ACHN (cell line): ENCODE data around the gene PPFIA1.
"Not testable (repeated sequence)": the region's sequence is repeated elsewhere in the genome, so short reads cannot be mapped to it uniquely, and the experiment has no call there.

Experiments
- DNase-seq: peaks from one replicate; pipeline ENCODE4 v3.0.0-alpha.2; 2015
- in situ Hi-C: cut with HindIII; loops from 2 replicates; pipeline ENCODE4 v1.10.0; 2017; ENCODE audit warnings: low sequenced_read_pairs, low pct_ligation_motif_present, low pct_unique_long_range_greater_than_20kb

PPFIA1 gene

DNA sequence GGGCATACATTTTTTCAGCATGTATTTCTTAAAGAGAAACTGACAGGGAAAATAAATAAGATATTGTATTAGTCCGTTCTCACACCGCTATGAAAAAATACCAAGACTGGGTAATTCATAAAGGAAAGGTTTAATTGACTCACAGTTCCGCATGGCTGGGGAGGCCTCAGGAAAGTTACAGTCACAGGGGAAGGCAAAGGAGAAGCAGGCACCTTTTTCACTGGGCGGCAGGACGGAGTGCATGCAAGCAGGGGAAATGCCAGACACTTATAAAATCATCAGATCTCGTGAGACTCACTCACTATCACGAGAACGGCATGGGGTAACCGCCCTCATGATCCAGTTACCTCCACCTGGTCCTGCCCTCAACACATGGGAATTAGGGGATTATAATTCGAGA, 44.2 kb downstream of the PPFIA1 start:
- in situ Hi-C loops, result no loop called here
- peak; percentile 54 for DNase-seq

DNA sequence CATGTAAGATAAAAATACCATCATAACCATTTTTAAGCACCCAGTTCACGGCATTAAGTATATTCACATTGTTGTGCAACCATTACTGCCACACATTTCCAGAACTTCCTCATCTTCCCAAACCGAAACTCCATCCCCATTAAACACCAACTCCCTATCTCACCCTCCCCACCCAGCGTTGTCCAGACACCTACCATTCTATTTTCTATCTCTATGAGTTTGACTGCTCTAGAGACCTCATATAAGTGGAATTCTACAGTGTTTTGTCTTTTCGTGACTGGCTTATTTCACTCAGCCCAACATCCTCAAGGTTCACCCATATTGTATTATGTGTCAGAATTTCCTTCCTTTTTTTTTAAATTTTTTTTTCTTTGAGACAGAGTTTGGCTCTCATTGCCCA, 45.2 kb downstream of the PPFIA1 start:
- in situ Hi-C loops, result no loop called here
- no peak for DNase-seq

DNA sequence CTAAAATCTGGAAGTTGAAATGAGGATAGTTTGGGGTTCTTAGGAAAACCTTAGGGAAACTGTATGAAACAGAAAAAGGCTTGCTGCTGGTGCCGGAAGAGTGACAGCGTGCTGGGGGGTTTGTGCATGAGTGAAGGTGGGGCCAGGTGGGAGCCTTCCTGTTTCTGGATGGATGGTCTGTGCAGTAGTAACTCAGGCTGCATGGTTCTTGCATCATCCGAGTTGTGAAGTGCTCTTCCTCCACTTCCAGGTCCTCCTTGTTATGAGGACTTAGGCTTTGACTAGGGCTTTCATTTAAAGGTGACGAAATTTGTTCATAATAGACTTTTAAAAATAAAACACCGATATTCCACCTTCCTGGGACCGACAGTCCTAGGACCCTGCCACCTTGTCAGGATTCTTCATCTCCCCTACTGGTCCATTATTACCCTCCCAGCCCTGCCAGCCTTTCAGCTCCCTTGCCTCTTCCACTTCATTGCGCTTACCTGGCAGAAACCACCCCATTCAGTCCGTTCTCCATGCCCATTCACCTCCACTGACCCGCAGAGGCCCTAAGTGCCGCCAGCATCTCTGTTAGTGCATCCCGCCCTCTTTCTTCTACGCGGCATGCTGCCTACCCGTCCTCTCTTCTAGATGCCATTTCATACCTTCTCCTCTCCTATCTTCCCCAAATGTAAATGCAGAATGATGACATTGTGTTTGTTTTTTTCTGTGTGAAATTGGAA, 47.3 kb downstream of the PPFIA1 start:
- DNase-seq, result no peak
- in situ Hi-C loops, result no loop called here

DNA sequence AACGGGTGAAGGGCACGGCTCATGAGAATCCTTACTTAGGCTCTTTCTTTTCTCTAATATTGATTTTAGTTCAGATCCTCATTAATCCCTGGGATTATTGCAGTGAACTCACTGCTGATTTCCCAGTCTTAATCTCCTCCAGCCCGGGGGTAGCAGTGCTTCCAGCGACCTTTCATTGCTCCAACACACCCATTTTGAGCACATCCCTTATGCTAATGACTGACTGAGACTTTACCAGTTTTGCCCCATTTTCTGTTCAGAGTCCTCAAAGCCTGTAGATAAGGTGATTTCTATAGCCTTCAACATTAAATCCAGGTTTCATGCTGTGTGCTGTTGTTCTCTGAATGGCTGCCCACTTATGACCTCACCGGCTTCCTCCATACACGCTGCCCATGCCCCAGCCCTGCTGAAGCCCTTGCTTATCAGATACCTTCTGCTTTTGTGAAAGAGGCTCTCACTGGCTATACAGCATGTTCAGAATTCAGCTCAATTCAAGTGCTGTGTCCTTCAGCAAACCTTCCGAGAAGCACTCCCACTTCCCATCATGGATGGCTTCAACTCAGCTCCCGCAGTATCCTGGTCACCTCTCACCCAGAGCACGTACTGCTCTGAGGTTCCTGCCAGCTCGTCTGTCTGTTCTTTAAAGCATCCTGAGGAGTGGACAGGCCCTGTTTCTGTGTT, 49.0 kb downstream of the PPFIA1 start:
- in situ Hi-C loops, result no loop called here
- no peak for DNase-seq

DNA sequence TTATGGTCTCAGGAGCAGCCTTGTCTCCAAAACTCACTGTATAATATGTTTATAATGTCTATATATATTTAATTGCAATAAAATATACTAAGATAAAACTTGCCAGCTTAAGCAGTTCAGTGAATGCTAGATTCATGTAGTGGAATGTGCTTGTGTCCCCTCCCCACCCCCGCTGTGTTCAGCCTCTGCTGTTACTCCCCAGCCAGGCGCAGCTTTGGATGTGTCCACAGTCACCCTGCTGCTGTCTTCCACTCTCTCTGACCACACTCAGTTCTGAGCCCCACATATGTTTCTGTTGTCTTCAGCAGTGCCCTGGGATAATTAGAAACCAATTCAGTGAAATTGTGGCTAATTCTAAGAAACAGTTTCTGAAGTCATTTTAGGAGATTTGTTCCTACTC, 52.2 kb downstream of the PPFIA1 start:
- no peak for DNase-seq
- in situ Hi-C loops, result no loop called here

DNA sequence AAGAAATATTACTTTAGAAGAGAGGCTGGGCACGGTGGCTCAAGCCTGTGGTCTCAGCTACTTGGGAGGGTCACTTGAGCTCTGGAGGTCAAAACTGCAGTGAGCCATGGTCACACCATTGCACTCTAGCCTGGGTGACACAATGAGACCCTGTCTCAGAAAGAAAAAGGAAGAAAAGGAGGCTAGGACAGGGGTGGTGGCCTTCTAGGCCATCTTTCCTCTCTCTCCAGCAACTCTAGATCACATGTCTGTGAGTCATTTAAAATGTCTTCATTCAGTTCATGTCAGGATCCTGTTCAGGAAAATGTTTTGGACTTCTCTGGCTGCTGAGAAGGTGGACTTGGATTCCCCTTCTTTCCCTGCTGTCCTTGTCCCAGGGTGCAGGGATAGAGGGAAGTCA, 53.3 kb downstream of the PPFIA1 start:
- in situ Hi-C loops, result no loop called here
- DNase-seq, result peak; percentile 8

DNA sequence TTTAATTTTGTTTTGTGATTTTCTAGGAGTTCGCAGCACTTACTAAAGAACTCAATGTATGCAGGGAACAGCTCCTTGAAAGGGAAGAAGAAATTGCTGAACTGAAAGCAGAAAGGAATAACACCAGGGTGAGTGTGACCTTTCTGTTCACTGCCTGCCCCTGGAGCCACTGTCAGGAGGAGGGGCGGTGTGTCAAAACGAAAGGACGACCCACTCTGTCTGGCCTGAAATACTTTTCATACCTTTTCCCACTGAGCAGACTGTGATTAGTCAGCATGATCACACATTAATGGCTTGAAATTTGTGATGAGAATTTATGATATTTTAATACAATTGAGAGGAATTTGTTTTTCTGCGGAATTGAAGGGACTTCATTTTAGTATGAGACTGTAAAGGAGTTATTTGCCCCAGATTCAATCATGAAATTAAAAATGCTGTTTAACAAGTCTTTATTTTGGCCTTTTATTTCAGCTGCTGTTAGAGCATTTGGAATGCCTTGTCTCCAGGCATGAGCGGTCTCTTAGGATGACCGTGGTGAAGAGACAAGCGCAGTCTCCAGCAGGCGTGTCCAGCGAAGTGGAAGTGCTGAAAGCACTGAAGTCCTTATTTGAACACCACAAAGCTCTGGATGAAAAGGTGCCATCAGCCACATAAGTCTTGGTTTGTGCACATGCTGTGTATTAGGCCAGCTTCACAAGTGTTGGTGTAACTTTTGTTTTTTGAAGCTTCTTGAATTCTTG, 54.1 kb downstream of the PPFIA1 start:
- in situ Hi-C loops, result no loop called here
- peak; percentile 41 for DNase-seq

DNA sequence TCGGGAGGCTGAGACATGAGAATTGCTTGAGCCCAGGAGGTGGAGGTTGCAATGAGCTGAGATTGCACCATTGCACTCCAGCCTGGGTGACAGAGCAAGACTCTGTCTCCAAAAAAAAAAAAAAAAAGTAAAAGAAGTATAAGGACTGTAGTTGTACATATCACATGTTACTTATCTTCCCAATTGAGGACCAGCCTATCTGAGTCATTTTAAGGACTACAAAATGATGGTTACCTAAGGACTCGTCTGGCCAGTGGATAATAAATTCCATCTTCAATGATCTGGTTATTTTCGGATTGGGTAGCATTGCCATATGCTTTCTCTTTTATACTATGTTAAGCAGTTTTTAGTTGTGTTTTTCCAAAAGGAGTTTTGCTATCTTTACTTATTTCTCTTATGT, 55.3 kb downstream of the PPFIA1 start:
- DNase-seq, result no peak
- in situ Hi-C loops, result no loop called here

DNA sequence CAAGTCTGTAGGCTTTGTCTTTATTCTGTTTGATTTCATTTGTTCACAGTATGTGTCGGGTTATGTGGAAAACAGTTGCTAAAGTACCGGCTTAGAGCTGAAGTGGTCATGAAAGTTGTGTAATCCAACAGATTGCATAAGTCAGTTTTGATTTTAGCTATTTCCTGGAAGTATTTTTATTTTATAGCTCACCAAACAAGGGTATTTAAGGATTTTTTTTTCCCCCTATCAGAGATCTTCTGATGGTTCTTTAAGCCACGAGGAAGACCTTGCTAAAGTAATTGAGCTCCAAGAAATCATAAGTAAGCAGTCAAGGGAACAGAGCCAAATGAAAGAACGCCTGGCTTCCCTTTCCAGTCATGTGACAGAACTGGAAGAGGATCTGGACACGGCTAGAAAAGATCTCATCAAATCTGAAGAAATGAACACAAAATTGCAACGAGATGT, 55.9 kb downstream of the PPFIA1 start:
- no peak for DNase-seq

DNA sequence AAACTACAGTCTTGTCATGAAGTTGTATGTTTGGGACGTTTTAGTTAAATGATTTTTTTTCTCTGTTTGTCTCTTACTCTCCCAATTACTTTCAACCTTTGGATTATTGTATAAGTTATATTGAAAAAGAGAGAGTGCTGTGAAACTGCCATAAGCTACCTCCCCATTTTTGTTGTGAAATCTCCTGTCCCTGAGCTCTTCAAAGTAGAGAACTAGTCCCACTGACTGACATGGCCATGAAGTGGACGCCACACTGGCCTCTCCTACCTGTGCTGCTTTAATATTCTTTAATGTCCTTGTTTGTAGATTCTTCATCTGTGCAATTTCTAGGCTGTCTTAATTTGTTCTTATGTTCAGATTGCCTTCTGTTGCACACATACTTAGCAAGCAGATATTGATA, 56.3 kb downstream of the PPFIA1 start:
- DNase-seq, result no peak
- in situ Hi-C loops, result no loop called here

More for the DNA sequence above, 55.9 kb downstream of the PPFIA1 start:
- in situ Hi-C loops, result no loop called here

DNA sequence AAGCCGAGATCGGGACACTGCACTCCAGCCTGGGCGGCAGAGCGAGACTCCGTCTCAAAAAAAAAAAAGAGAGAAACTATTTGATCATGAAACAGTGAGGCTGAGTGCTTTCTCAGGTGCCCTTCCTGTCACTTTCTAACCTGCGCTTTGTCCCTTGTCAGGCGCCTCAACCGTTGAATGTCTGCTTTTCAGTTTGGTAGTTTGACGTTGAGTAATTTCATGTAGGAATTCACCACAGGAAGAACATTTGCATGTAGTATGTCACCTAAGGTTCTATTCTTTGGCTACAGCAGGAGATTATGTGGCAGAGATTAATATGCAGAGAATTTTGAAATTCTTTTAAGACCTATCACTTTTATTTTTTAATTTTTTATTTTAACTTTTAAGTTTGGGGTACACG, 57.2 kb downstream of the PPFIA1 start:
- in situ Hi-C loops, result no loop called here
- DNase-seq, result no peak

DNA sequence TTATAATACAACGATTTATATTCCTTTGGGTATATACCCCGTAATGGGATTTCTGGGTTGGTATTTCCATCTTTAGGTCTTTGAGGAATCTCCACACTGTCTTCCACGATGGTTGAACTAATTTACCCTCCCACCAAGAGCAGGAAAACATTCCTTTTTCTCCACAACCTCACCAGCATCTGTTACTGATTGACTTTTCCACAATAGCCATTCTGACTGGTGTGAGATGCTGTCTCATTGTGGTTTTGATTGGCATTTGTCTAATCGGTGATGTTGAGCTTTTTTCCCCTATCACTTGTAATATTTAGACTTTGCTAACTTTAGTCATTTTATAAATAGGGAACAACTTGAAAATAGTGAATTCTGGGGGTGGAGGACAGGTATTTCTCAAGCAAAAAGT, 58.1 kb downstream of the PPFIA1 start:
- in situ Hi-C loops, result no loop called here
- DNase-seq, result peak; percentile 68

DNA sequence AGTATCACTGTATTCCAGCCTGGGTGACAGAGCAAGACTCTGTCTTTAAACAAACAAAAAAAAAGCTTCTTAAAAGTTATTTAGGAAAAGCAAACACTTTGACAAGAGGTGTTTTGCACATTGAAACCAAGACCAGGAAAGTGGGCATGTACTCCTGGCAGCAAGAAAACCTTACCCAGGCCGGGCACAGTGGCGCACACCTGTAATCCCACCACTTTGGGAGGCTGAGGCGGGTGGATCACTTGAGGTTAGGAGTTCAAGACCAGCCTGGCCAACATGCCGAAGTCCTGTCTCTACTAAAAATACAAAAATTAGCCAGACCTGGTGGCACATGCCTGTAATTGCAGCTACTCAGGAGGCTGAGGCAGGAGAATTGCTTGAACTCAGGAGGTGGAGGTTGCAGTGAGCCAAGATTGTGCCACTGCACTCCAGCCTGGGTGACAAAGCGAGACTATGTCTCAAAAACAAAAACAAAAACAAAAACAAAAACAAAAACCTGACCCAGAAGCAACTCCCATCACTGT, 60.9 kb downstream of the PPFIA1 start:
- DNase-seq, in situ Hi-C loops: not testable (repeated sequence)

DNA sequence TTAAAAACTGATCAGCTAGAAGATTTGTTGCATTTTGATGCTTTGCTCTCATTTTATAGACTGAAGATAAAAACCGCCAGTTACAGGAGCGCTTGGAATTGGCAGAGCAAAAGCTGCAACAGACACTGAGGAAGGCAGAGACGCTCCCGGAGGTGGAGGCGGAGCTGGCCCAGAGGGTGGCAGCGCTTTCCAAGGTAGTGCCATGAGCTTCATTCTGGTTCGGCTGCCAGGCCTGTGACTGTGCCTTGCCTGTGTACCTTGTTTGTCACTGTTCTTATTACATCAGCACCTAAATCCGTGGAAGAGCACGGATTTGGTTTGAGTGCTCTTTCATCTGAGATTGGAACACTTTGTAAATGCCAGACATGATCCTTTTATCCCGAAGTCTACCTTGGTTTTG, 61.4 kb downstream of the PPFIA1 start:
- DNase-seq, result no peak
- in situ Hi-C loops, result no loop called here

DNA sequence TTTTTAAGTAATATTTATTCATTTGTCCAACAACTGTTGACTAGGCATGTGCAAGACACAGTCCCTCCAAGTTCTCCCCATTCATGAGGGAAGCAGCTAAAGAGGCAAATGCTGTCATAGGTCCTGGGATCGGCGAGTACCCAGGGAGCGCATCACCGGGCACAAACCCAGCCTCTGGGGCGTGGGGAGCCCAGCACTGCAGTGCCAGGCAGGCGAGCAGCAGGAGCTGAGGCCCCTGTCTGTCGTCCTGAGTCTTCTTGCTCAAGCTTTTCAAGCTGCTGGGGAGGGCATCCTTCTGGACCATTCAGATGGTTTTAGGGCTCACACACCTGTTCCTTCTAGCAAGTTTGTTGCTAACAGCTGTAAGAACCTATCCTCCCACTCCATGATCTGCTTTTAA, 62.1 kb downstream of the PPFIA1 start:
- in situ Hi-C loops, result no loop called here
- no peak for DNase-seq

DNA sequence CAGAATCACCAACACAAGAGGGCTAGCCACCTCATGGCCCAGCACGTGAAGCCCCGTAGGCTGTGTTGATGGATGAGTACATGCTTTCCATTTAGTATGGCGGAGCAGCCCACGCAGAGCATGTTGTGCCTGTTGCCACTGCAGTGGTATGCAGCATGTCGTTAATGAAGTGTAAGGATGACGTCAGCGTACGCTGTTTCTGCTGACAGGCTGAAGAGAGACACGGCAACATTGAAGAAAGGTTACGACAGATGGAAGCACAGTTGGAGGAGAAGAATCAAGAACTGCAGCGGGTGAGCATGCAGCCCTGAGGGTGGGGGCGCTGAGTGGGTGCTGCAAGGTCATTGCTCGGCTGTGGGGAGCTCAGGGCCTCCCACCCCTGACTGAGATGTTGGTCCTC, 62.8 kb downstream of the PPFIA1 start:
- in situ Hi-C loops, result no loop called here

DNA sequence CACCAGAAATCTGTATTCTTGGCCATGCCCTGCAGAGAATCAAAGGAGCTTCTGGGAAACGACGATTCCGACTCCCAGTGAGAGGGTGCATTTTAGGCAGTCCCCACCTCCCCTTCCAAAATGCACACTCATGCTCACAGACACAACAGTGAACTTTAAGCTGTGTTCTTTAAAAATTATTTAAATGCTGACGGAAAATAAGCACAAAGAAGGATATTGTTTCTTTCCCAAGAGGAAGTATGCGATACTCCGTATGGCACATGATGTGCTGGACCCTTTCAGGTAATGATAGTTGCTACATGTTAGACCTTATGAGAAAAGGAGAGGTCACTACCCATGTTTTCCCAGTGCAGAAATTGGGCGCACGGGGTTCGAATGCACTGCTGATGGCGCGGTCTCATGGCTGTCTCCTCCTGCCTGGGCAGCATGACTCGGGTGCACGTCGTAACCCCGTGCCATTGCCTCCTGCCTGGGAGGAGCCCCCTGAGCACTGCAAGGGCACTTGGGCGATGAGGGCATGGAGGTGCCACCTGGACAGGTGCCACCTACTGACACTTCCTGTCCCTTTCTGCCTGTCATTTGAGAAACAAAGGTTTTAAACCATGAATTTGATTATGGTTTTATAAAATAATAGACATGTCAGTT, 64.0 kb downstream of the PPFIA1 start:
- in situ Hi-C loops, result no loop called here
- no peak for DNase-seq

More for the DNA sequence above, 62.8 kb downstream of the PPFIA1 start:
- no peak for DNase-seq

DNA sequence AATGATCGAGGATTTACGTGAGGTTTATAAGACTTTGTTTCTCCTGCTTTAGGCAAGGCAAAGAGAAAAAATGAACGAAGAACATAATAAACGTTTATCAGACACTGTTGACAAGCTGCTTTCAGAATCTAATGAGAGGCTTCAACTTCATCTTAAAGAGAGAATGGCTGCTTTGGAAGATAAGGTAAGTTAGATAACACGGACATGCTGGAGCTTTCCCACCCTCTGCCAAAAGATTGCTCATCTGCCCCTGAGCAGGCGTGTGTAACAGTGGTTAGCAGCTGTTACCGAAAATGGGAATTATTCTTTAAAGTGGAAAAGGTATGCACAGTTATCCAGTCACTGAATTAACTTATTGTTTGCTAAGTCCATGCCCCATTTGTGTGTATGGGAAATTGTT, 65.0 kb downstream of the PPFIA1 start:
- in situ Hi-C loops, result no loop called here
- DNase-seq, result no peak

DNA sequence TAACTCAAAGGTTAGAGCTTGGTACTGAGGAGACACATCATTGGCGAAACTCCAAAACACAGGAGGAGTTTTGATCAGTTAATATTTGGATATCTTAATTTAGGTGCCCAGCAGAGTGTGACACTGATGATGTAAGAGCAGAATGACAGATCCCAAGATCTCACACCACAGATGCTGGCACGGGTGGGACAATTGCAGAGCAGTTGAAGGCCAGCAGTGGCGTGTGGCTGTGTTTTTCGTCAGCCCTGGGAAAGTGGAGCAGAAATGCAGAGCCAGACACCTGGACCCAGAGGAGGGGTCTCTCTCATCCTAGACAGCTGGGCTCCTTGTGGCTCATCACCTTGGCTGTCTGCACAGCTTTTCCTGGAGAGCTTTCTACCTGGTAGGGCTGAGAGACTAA, 68.1 kb downstream of the PPFIA1 start:
- DNase-seq, result no peak
- in situ Hi-C loops, result no loop called here
